ENCODE measurements around the gene DENND1A.
A peak's percentile ranks its signal among the peaks of the same experiment; 100 is the strongest.

Gene DENND1A

DNA sequence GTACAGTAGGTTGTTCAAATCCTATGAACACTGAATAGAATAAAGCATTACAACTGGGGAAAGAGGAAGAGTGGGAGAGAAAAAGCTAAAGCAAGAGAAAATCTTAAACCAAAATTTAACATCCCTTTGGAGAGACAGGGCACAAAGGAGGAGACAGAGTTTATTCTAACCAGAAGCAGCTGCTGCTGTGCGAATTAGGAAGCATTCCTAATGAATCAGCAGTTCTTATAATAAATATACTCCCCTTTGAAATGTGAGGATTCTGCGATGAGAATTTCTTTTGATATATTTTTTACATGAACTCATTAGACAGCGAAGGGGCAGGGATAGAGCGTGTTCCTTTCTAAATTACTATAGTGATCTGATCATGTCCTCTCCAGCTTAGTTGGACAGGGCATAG, 233.4 kb downstream of the DENND1A start:
- TF ChIP-seq Cebpa-rat (IDR thresholded peaks at IDR 0.05): no peak
- H3K36me3 ChIP-seq: peaks cover 4 to 61% (median 40%) of the 10 kb centered on the region in 11 experiments; a peak in 20 of 22 replicates

DNA sequence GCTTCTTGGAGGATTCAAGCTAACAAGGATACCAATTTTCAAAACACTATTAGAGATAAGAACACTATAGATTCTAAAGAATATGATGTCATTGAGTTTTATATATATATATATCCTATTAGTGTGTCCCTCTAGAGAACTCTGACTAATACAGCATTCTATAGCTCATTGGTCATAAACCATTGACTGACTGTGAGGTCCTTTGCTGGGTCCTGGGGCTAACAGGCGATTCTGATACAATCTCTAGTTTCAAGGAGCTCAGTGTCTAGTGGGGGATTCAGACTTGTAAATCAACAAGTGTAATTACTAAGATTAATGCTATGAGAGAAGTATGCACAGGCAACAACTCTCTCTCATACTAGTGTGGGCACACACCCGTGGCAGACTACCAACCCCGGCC, 234.5 kb downstream of the DENND1A start:
- Histone ChIP-seq H3K9ac (no peak overlapping the region), H3K4me3 (no peak overlapping the region), H3K27me3 (no peaks in the 10 kb centered on the region), H3K4me1 (peaks cover 14 to 30% (median 20%) of the 10 kb centered on the region in 10 experiments), H3K4me2 (no peak overlapping the region), H4K20me1 (peaks cover 0 to 83% (median 0%) of the 10 kb centered on the region in 11 experiments; a peak in 4 of 22 replicates), H3K36me3 (peaks cover 0 to 60% (median 38%) of the 10 kb centered on the region in 11 experiments; a peak in 19 of 22 replicates), H3K27ac (no peak overlapping the region), H3K9me3 (replicated peaks in 1 of 11) (peaks cover 0 to 48% (median 31%) of the 10 kb centered on the region in 11 experiments; a peak in 18 of 22 replicates)
- TF ChIP-seq Cebpa-rat (IDR thresholded peaks at IDR 0.05): no peak

More for the DNA sequence above, 233.4 kb downstream of the DENND1A start:
- Histone ChIP-seq H3K4me2 (peak overlapping the region in 2 of 11 experiments; percentile 31 to 36; a peak in 2 of 22 replicates), H3K4me1 (peaks cover 14 to 30% (median 20%) of the 10 kb centered on the region in 10 experiments), H3K4me3 (no peak overlapping the region), H3K9me3 (replicated peaks in 1 of 11) (peaks cover 5 to 59% (median 42%) of the 10 kb centered on the region in 11 experiments), H3K9ac (no peak overlapping the region), H3K27me3 (no peaks in the 10 kb centered on the region), H4K20me1 (peaks cover 0 to 83% (median 0%) of the 10 kb centered on the region in 11 experiments; a peak in 4 of 22 replicates), H3K27ac (no peak overlapping the region)

GRCh38 chr9:123691765-123692303, 238.1 kb downstream of the DENND1A start:
- Histone ChIP-seq H3K4me2 (peak overlapping the region in 3 of 11 experiments; percentile 18 to 24 (median 21); a peak in 3 of 22 replicates), H3K4me1 (peaks cover 17 to 30% (median 19%) of the 10 kb centered on the region in 10 experiments), H3K9me3 (replicated peaks in 1 of 11) (peaks cover 0 to 31% (median 24%) of the 10 kb centered on the region in 11 experiments; a peak in 18 of 22 replicates), H4K20me1 (peaks cover 0 to 74% (median 0%) of the 10 kb centered on the region in 11 experiments; a peak in 4 of 22 replicates), H3K36me3 (peaks cover 0 to 76% (median 39%) of the 10 kb centered on the region in 11 experiments; a peak in 18 of 22 replicates), H3K27ac (no peak overlapping the region), H3K4me3 (no peak overlapping the region), H3K9ac (no peak overlapping the region), H3K27me3 (no peaks in the 10 kb centered on the region)
- TF ChIP-seq Cebpa-rat (IDR thresholded peaks at IDR 0.05): no peak

- Histone ChIP-seq H3K4me3 (no peak overlapping the region), H3K27ac (no peak overlapping the region), H3K4me1 (peaks cover 19 to 39% (median 30%) of the 10 kb centered on the region in 10 experiments), H3K9ac (no peak overlapping the region), H3K36me3 (peaks cover 0 to 83% (median 30%) of the 10 kb centered on the region in 11 experiments; a peak in 18 of 22 replicates), H4K20me1 (peaks cover 0 to 78% (median 0%) of the 10 kb centered on the region in 11 experiments; a peak in 5 of 22 replicates), H3K4me2 (no peak overlapping the region), H3K9me3 (replicated peaks in 1 of 11) (peaks cover 0 to 15% (median 9%) of the 10 kb centered on the region in 11 experiments; a peak in 16 of 22 replicates), H3K27me3 (no peaks in the 10 kb centered on the region)
- no peak for TF ChIP-seq Cebpa-rat (IDR thresholded peaks at IDR 0.05)
Measured at GRCh38 chr9:123689701-123690428, 240.1 kb downstream of the DENND1A start.

- Histone ChIP-seq H3K27me3 (no peaks in the 10 kb centered on the region), H3K4me1 (peaks cover 19 to 52% (median 41%) of the 10 kb centered on the region in 10 experiments), H4K20me1 (peaks cover 0 to 80% (median 0%) of the 10 kb centered on the region in 11 experiments; a peak in 6 of 22 replicates), H3K36me3 (peaks cover 2 to 81% (median 27%) of the 10 kb centered on the region in 11 experiments; a peak in 16 of 22 replicates), H3K4me2 (peak overlapping the region; percentile 25 to 56 (median 50)), H3K4me3 (no peak overlapping the region), H3K27ac (no peak overlapping the region; a peak in 2 of 22 replicates), H3K9ac (no peak overlapping the region), H3K9me3 (replicated peaks in 1 of 11) (peaks cover 0 to 7% (median 3%) of the 10 kb centered on the region in 11 experiments; a peak in 7 of 22 replicates)
- TF ChIP-seq Cebpa-rat (IDR thresholded peaks at IDR 0.05): no peak
Measured at GRCh38 chr9:123687246-123687751, 242.6 kb downstream of the DENND1A start.

DNA sequence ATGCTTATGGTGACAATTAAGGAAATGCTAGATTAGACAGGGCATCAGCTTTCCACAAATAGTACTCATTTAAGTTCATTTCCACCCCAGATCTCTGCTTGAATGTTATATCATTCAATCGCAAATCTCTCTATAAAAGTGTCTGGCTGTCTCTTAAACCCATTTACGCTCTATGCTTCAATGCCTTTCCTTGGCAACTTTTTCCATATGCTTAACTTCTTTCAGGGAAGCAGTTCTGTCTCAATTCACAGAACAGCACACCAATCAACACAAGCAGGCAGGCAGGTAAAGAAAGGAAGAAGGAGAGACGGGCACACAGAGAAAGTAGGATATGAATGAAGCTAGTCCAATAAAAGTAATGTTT, 243.1 kb downstream of the DENND1A start:
- peaks cover 0 to 12% (median 8%) of the 10 kb centered on the region in 11 experiments; a peak in 12 of 22 replicates for H3K9me3 ChIP-seq (replicated peaks in 1 of 11)
- peaks cover 19 to 47% (median 37%) of the 10 kb centered on the region in 10 experiments for H3K4me1 ChIP-seq
- H4K20me1 ChIP-seq: peaks cover 0 to 81% (median 0%) of the 10 kb centered on the region in 11 experiments; a peak in 6 of 22 replicates
- H3K27ac ChIP-seq: no peak overlapping the region; a peak in 1 of 22 replicates
- H3K36me3 ChIP-seq: peaks cover 5 to 81% (median 28%) of the 10 kb centered on the region in 11 experiments; a peak in 17 of 22 replicates
- peak overlapping the region; percentile 25 to 56 (median 50); a peak in 15 of 22 replicates for H3K4me2 ChIP-seq
- TF ChIP-seq Cebpa-rat (IDR thresholded peaks at IDR 0.05): no peak
- no peaks in the 10 kb centered on the region for H3K27me3 ChIP-seq
- H3K4me3 ChIP-seq: no peak overlapping the region
- no peak overlapping the region for H3K9ac ChIP-seq

DNA sequence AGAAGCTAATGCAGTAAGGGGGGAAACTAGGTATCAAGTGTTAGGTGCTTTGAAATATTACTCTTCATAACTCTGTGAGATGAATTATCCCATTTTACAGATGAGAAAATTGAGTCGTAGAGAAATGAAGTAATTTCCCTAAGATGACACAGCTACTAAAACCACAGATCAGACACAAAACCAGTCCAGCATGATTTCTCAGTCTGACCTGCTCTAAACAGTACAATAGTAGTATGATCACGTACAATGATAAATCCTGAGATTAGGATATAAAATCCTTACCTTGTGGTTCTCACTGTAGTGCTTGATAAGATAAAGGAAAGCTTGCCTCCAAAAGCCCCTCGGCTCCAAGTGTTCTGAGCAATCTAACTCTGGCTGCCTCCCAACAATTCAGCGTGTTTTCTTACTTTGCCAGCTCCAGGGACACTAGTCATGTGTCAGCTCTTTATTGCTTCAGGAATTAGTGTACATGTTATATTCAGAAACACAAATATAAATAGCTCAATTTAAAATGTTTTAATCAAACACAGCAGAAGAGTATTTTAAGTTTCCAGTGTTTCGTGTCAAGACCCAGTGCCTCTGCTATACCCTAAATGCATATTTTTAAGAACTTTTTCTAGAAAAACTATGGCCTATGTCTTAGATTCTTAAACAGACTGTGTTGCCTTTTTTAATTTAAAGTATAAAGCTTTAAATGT, 243.6 kb downstream of the DENND1A start:
- Histone ChIP-seq H4K20me1 (peaks cover 0 to 83% (median 0%) of the 10 kb centered on the region in 11 experiments; a peak in 6 of 22 replicates), H3K36me3 (peaks cover 2 to 81% (median 28%) of the 10 kb centered on the region in 11 experiments; a peak in 16 of 22 replicates), H3K4me2 (peak overlapping the region in 5 of 11 experiments; percentile 25 to 56 (median 42); a peak in 9 of 22 replicates), H3K4me1 (peaks cover 19 to 44% (median 35%) of the 10 kb centered on the region in 10 experiments), H3K4me3 (no peak overlapping the region), H3K9ac (no peak overlapping the region), H3K27me3 (no peaks in the 10 kb centered on the region), H3K9me3 (replicated peaks in 1 of 11) (peaks cover 0 to 17% (median 13%) of the 10 kb centered on the region in 11 experiments; a peak in 13 of 22 replicates), H3K27ac (no peak overlapping the region; a peak in 1 of 22 replicates)
- TF ChIP-seq Cebpa-rat (IDR thresholded peaks at IDR 0.05): no peak

- Histone ChIP-seq H3K9me3 (replicated peaks in 1 of 11) (peaks cover 0 to 17% (median 14%) of the 10 kb centered on the region in 11 experiments; a peak in 13 of 22 replicates), H3K4me1 (peaks cover 23 to 46% (median 39%) of the 10 kb centered on the region in 10 experiments), H3K4me3 (no peak overlapping the region), H3K27ac (no peak overlapping the region), H3K4me2 (peak overlapping the region in 7 of 11 experiments; percentile 17 to 74 (median 62); a peak in 7 of 22 replicates), H3K36me3 (peaks cover 0 to 79% (median 22%) of the 10 kb centered on the region in 11 experiments; a peak in 14 of 22 replicates), H4K20me1 (peaks cover 0 to 81% (median 0%) of the 10 kb centered on the region in 11 experiments; a peak in 6 of 22 replicates), H3K9ac (no peak overlapping the region), H3K27me3 (no peaks in the 10 kb centered on the region)
- no peak for TF ChIP-seq Cebpa-rat (IDR thresholded peaks at IDR 0.05)
Measured at GRCh38 chr9:123685489-123686083, 244.3 kb downstream of the DENND1A start.
